CD4-positive, alpha-beta T cell treated with Interleukin-2 at 100 ng/mL for 4 hours (primary cell): ENCODE data around the gene SLC8A3.

Source experiments
- DNase-seq: peaks from one replicate; pipeline ENCODE4 v3.0.0-alpha.2; 2020; ENCODE audit warnings: low spot score

The SLC8A3 gene

GRCh38 chr14:70022771-70023445 is 165.8 kb downstream of the SLC8A3 start:
- DNase-seq = no peak

DNA sequence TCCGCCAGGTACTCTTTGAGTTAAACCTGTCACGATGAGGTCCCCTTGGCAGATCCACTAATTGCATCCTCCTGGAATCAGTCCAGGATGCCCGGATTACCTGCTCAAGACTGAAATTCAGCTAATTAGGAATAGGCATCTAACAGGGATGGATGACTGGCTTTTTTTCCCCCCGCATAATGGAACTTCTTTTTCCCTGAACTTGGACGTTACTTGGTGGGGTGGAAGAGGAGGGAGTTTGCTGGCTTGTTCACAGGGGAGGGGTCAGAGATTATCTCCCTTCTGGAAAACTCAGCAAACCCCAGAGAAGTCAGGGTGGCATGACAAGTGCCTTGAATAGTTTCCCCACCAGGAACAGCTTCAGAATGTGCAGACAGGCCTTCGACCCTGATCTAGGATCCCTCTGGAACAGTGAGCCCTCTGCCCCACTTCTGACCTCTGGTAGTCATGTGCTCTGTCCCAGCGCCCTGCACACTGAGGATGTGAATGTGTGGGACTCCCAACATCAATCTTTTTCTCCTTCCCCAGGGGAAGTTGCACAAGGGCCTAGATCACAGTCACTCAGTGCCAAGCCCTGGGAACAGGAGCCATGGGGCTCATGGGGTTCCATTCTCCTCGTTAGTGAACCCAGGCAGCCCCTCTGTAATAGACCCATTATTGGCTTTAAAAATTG is 167.1 kb downstream of the SLC8A3 start:
- no peak for DNase-seq

DNA sequence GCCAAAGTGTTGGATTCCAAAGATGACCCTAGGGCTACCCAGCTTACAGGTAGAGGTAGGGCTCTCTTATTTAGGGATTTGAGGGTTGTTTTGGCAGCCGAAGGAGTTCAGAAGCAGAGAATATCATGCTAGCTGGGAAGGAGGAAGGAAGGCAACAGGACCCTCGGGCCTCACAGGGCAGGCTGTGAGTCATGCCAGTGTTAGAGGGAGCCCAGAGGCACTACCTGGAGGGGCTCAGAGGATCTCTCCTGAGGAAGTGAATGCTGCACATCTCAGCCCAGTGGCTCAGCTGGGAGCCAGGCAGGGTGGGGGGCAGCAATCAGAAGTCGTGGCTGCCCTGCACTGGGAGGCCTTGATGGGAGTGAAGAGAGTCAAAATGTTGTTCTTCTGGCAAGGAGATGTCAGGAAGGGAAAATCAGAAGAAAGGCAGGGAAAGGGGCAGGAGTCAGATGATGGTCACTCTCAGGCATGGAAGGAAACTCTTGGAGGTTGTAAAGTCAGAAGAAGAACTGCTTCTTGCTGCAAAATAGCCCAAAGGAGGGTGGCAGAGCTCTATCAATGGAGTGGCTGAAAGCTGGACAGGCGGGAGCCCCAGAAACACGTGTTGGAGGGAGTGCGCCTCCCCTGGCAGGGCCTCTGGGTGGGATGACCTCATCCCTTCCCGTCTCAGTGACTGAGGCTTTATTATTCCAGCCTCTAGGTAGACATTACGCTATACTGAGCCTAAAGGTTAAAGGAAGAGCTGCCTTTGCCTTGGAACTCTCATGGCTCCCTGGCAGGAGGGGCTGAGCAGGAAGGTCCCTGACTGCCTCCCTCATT is 168.2 kb downstream of the SLC8A3 start:
- no peak for DNase-seq

DNA sequence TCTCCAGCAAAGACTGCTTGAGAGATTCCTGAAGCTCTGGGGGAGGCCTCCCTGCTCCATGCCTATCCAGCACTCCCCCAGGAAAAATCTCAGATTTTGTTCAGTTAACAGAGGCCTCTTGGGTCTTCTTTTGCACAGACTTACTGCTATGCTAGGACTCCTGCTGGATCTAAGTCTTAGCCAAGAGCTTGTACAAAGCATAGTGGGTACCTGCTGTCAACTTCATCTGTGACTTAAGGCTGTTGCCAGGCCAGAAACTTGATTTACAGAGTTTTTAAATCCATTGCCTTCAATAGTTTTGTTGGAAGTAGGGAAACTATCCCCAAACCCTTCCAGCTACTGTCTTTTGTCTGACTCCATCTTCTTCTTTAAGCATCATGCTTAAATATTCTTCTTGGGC is 169.1 kb downstream of the SLC8A3 start:
- DNase-seq = no peak

DNA sequence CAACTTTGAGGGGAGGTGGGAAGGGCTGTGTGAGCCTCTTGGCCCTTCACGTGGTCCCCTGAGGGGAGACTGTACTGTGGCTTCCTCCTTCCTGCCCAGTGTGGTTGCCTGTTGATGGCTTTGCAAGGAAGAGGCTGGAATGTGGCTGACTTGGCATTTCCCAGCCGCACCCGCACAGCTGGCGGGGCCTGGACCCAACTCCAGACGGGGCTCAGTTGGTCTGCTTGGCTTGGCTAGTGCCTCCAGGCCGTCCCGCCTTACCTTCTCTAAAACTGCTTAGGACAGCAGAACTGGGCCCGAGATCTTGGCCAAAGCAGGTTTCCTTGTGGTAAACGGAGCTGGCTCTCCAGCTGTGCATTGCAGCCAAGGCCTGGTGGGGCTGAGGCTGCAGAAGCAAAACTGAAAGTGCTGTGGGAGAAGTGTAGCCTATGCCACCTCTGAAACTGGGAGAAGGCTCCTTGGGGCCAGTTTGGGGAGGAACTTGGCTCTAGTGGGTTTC is 170.0 kb downstream of the SLC8A3 start:
- DNase-seq = no peak

- DNase-seq = no peak
Observed at GRCh38 chr14:70018230-70018629, 170.5 kb downstream of the SLC8A3 start.

DNA sequence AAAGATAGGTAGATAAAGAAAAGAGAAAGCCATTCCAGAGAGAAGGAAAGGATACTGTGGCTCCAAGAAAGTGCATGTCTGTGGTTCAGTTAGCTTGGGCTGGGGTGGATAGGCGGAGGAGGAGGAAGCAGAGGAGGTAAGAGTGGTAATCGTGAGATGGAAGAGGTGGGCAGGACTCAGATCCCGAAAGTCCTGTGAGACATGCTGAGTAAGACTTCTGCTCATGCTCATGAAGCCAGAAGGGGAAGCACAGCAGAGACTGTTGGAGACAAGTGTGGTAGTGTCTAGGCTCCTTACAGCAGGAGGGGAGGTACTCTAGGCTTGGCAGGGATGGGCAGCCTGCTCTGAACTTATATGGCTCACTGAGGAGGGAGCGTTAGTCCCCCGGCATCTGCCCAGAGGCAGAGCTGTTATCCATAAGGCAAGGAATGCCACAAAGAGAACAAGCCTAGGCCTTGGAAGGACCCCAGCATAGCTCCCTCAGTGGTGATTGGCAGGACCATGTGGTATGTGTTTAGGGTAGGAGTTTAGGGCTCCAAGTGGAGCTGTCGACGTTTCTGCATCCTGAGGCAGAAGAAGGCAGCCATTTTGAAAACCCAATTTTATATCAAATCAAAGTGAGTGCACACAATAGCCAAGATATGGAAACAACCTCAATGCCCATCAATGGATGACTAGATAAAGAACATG is 174.2 kb downstream of the SLC8A3 start:
- DNase-seq = no peak

- no peak for DNase-seq
Observed at GRCh38 chr14:70013271-70013873, 175.4 kb downstream of the SLC8A3 start.

GRCh38 chr14:70011708-70012107 is 177.0 kb downstream of the SLC8A3 start:
- no peak for DNase-seq

DNA sequence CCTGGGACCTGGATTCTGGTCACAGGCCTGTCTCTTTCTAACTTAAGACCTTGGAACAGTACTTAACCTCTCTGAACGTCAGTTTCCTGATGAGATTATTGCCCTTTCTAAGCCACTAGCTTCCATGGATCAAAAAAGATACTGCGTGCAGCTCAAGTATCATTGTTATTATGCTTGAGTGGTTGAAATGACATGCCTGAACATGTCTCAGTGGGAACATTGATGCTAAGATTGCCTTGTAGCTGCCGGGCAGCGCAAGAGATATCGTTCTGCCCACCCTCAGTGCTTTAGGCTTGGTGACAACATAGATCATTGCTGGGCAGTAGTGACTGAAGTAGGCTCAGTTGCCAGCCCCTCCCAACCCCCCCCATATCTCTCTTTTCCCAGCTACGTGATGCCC is 177.7 kb downstream of the SLC8A3 start:
- DNase-seq = no peak

DNA sequence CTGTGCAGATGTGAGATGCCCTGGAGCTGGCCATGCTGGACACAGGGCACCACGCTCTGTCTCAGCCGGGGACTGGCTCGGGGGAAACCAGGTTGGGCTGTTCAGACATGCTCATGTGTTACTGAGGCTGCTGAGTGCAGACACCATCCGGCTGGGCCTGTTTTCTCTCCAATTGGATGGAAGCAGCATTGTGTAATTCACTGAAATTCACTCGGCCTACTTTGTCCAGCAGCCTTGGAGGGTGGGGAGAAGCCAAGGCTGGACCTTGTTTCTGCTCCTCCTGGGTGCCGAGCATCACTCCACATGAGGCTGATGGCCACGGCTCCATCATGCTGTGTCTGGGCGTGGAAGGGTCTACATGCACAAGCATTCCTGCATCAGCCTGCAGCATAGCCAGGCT is 178.8 kb downstream of the SLC8A3 start:
- DNase-seq = no peak

DNA sequence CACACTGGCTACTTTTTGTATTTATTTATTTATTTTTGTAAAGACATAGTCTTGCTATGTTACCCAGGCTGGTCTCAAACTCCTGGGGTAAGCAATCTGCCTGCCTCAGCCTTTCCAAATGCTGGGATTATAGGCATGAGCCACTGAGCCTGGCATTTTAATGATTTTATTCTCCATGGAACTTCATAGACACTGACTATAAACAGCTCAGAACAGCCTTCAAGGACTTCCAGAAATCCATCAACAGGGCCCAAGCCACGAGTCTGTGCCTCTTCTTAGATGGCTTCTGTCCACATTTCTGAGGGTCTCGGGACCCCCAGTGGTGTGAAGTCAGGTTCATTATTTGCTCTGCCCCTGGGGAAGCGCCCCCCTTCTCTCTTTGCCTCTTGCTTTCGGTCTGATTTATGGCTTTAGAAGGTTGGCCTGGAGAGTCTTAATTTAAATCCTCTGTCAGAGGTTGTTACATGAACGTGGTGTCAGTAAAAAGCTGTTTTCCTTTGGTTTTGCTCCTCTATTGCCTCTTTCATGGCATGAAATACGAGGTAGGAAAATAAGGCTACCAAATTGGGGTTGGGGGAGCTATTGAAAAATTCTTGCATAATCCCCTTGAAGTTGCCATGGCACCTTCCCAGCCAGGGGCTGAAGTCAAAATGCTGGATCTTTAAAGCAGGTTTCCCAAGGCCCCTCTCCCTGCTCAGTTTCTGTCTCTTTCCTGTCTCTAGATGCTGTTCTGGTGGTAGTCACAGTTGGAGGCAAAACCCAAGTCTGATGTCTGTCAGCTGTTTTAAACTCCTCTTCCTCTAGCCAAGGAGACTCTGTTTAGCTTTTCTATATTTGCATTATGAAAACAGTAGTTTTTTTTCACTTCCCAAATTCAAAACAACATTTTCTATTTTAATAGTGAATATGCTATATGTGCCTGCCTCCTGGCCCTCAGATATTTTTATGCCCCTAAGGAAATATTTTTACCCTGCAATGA is 180.2 kb downstream of the SLC8A3 start:
- no peak for DNase-seq

DNA sequence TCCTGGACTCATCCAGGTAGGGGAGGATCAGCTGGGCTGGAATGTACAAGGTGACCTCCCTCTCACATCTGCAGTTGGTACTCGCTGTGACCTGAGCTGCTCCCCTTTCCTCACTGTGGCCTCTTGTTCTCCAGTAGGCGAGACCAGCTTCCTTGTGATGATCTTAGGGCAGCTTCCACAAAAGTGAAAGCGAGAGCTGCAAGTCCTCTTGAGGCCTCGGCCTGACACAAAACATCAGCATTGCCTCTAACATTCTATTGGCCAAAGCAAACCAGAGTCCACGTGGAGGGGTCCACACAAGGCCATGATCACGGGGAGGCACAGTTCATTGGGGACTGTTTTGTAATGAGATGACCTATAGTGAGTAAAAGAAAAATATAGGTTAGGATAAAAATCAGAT is 182.1 kb downstream of the SLC8A3 start:
- DNase-seq = no peak

- DNase-seq = no peak
Observed at GRCh38 chr14:70005281-70005805, 183.4 kb downstream of the SLC8A3 start.

- no peak for DNase-seq
Observed at GRCh38 chr14:70004791-70005190, 184.0 kb downstream of the SLC8A3 start.

GRCh38 chr14:70002589-70003346 is 186.0 kb downstream of the SLC8A3 start:
- no peak for DNase-seq

- no peak for DNase-seq
Observed at GRCh38 chr14:70000601-70001000, 188.2 kb downstream of the SLC8A3 start.

GRCh38 chr14:69999261-69999674 is 189.5 kb downstream of the SLC8A3 start:
- DNase-seq = no peak

GRCh38 chr14:69997849-69998248 is 190.9 kb downstream of the SLC8A3 start:
- DNase-seq = no peak

DNA sequence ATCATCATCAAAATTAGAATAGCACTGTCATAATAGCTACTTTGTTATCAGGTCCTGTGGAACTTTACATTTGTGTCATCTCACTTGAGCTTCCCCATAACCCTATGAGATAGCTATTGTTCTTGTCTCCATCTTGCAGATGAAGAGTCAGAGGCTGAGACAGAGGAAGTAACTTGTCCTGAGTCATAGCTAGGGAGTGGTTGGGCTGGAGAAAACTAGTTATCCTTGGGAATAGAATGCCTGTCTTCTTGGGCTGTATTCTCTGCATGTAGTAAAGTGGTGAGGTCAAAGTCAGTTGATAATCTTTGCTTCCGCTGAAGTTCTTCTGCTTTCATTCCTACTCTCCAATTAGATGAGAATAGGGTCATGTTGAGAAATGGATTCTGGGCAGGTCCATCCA is 192.5 kb downstream of the SLC8A3 start:
- DNase-seq = no peak
